BE2C (cell line): Measurements from ENCODE around the gene TNFRSF19.
A peak's percentile ranks its signal among the peaks of the same experiment; 100 is the strongest.

Experiments
- DNase-seq: peaks from one replicate; pipeline ENCODE4 v3.0.0-alpha.2; 2020
- H3K27me3 ChIP-seq: fragments of 250-450 bp; sonication (Bioruptor Pico); 2 replicates; pipeline ENCODE4 v1.5.1; 2020; ENCODE audit warnings: mild to moderate bottlenecking
- H3K36me3 ChIP-seq: fragments of 250-450 bp; sonication (Bioruptor Pico); 2 replicates; pipeline ENCODE4 v1.5.1; 2020; ENCODE audit warnings: mild to moderate bottlenecking
- H3K4me1 ChIP-seq: fragments of 250-450 bp; sonication (Bioruptor Pico); 2 replicates; pipeline ENCODE4 v1.5.1; 2020
- H3K4me3 ChIP-seq: 2 replicates; pipeline ENCODE4 v1.5.1; 2011; ENCODE audit warnings: low read depth, low read length
- H3K9me3 ChIP-seq: fragments of 250-450 bp; sonication (Bioruptor Pico); 2 replicates; pipeline ENCODE4 v1.5.1; 2020
- TF ChIP-seq, protein P1 (sequence below): IDR thresholded peaks from 2 replicates; pipeline ENCODE4 v1.5.1; 2012; ENCODE audit warnings: mild to moderate bottlenecking, low read depth, low read length

TNFRSF19 gene

DNA sequence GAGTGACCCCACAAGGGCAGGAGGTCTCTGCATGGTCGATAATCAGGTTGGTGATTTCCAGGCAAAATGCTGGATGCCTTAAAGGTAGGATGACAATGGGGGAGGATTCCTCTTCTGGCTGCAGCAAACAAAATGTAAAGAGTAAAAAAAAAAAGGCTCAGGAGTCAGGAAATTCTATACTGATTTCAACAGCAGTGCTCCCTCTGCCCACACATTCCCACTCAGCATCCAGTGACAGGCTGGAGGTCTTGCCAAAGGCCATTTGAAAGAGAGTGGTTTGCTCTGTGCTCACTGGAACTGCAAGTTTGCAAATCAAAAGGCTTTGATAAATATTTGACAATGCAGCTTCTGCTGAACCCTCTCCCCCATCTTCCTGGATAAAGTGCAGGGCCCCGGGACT lies 135.4 kb downstream of the TNFRSF19 start:
- Histone ChIP-seq H3K36me3 (no peaks in the 10 kb centered on the region), H3K9me3 (no peaks in the 10 kb centered on the region), H3K4me3 (no peak overlapping the region), H3K27me3 (no peaks in the 10 kb centered on the region), H3K4me1 (no peaks in the 10 kb centered on the region)
- DNase-seq: no peak
- TF ChIP-seq, protein P1, sequence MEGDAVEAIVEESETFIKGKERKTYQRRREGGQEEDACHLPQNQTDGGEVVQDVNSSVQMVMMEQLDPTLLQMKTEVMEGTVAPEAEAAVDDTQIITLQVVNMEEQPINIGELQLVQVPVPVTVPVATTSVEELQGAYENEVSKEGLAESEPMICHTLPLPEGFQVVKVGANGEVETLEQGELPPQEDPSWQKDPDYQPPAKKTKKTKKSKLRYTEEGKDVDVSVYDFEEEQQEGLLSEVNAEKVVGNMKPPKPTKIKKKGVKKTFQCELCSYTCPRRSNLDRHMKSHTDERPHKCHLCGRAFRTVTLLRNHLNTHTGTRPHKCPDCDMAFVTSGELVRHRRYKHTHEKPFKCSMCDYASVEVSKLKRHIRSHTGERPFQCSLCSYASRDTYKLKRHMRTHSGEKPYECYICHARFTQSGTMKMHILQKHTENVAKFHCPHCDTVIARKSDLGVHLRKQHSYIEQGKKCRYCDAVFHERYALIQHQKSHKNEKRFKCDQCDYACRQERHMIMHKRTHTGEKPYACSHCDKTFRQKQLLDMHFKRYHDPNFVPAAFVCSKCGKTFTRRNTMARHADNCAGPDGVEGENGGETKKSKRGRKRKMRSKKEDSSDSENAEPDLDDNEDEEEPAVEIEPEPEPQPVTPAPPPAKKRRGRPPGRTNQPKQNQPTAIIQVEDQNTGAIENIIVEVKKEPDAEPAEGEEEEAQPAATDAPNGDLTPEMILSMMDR: no peak

DNA sequence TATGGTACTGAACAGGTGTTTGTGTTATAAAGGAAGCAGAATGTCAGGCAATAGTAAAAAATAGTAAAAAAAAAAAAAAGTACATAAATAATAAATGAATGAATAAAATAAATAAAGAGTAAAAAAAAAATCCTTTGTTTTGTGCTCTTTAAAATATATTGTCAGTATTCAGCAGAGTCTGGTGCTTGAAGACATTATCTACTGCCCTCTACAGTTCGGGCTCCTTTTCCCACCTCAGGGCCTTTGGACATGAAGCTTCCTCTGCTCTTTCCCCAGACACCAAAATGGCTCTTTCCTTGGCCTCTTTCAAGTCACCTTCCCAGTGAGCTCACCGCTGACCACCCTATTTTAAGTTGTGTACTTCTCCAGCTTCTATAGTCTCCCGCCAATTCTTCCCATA lies 137.5 kb downstream of the TNFRSF19 start:
- Histone ChIP-seq H3K9me3 (no peaks in the 10 kb centered on the region), H3K27me3 (no peaks in the 10 kb centered on the region), H3K4me3 (no peak overlapping the region), H3K4me1 (no peaks in the 10 kb centered on the region), H3K36me3 (no peaks in the 10 kb centered on the region)
- TF ChIP-seq, protein P1: peak; percentile 36
- no peak for DNase-seq

DNA sequence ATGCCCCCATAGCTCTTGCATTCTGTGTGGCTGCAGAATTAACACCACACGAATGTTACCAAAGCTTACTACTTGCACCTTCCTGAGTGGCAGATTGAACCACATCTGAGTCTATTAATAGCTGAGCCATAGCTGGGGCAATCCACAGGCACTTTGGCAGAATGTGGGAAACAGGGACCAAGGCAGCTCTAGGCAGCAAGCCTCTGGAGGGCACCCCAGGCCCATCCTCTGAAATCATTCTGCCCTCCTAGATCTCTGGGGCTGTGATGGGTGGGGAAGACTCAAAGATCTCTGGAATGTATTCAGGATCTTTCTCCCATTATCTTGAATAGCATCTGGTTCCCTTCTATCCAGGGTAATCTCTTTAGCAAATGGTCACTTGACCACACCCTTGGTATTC lies 139.3 kb downstream of the TNFRSF19 start:
- Histone ChIP-seq H3K27me3 (no peaks in the 10 kb centered on the region), H3K36me3 (no peaks in the 10 kb centered on the region), H3K4me1 (no peaks in the 10 kb centered on the region), H3K9me3 (no peaks in the 10 kb centered on the region), H3K4me3 (no peak overlapping the region)
- DNase-seq: no peak
- TF ChIP-seq, protein P1: no peak

DNA sequence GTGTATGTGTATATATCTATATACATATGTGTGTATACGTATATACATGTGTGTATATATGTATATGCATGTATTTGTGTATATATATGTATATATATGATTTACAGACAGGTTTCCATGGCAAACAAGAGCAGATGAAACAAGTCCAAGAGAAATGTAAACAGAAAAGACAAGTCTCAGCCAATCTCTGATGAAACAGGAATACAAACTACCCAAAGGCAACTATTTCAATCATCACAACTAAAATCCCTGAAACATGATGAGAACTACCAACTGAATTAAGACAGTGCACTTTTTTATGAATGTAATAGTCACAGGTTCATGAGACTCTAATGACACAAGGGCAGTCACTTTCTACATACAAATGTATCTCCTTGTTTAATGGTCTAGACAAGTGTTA lies 140.2 kb downstream of the TNFRSF19 start:
- DNase-seq: no peak
- no peaks in the 10 kb centered on the region for H3K36me3 ChIP-seq
- no peaks in the 10 kb centered on the region for H3K9me3 ChIP-seq
- TF ChIP-seq, protein P1: no peak
- H3K27me3 ChIP-seq: no peaks in the 10 kb centered on the region
- H3K4me1 ChIP-seq: no peaks in the 10 kb centered on the region
- H3K4me3 ChIP-seq: no peak overlapping the region

DNA sequence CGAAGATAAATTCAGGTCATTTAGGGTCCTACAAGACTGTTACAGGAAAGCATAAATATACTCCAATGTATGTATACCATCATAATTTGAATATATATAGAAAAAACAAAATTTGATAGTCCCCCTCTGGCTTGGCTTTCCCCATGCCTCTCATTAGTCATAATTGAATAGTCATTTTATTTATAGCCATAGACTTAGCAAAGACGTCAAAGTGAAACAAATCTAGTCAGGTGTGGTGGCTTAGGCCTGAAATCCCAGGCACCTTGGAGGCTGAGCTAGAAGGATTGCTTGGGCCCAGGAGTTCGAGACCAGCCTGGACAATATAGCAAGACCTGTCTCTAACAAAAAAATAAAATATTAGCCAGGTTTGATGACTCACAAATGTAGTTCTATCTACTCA lies 141.1 kb downstream of the TNFRSF19 start:
- TF ChIP-seq, protein P1: no peak
- Histone ChIP-seq H3K4me1 (no peaks in the 10 kb centered on the region), H3K4me3 (no peak overlapping the region), H3K36me3 (no peaks in the 10 kb centered on the region), H3K27me3 (no peaks in the 10 kb centered on the region), H3K9me3 (no peaks in the 10 kb centered on the region)
- DNase-seq: no peak

DNA sequence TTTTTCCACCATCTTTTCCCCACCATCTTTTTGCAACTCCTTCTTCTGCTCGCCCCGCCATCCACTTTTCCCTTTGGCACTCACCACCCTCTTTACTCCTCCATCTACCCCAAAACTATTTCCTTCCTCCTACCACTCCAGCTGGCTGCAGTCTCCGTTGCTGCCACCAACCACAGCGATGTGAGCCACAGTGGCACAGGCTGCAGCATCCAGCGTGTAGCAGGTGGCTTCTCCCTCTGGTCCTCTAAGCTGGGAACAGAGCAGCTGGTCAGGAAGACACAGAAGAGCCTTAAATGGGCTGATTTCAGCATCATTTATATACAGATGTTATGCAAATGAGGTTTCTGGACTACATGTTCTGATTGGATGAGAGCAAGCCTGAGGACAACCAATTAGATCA lies 144.5 kb downstream of the TNFRSF19 start:
- Histone ChIP-seq H3K9me3 (no peaks in the 10 kb centered on the region), H3K36me3 (no peaks in the 10 kb centered on the region), H3K4me3 (no peak overlapping the region), H3K4me1 (no peaks in the 10 kb centered on the region), H3K27me3 (no peaks in the 10 kb centered on the region)
- TF ChIP-seq, protein P1: no peak
- no peak for DNase-seq
